Pulmonary artery endothelial cell (primary cell): ENCODE data around the gene AP1S3. TPM values are rescaled to one million over a fixed set of nuclear protein-coding genes. Genes with fewer than 3 reads are reported as not detected.
"Not testable (repeated sequence)": the region's sequence is repeated elsewhere in the genome, so short reads cannot be mapped to it uniquely, and the experiment has no call there.

Experiments used
- DNase-seq: peaks from one replicate; pipeline ENCODE4 v3.0.0-alpha.2; 2011; ENCODE audit warnings: low read depth, low spot score
- total RNA-seq: library from RNA; depleted of rRNA; stranded (reverse); fragments of >200 nt; gene quantifications from 2 replicates; pipeline ENCODE4 v1.2.3, GENCODE V29; 2014

AP1S3 gene
- 3.4 and 7.2 TPM in 2 replicates for total RNA-seq

DNA sequence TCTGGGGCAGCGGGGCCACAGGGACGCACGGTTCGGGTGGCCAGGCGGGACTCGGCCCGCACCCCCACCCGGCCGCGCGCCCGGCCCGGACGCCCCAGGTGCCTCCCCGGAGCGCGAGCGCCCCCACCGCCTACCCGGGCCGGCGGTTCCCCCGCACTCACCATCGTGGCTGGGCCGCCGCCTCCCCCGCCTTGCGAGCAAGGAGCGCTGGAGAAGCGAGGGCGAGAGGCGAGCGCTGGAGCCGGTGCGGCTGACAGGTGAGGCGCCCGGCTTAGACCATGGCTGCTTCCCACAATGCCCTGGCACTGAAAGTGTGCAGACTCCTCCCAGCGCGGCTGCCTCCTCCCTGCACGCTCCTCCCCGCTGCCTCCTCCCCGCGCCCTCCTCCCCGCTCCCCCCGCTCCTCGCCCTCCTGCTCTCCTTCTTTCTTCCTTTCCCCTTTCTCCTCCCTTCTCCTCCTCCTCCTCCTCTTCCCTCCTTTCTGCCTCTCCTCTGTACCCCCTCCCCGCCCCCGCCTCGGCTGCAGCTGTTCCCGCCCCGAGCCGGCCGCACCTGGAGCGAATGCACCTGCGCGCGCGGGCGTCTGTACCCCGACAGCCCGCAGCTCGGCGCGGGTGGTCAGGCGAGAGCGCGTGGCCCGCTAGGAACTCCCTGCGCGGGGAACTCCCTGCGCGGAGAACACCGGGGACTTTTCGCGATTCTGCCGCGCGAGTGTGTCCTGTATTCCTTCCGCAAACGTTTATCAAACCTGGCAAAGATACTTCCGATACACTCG lies at the start of gene AP1S3:
Gene AP1S3 (minus strand): TSS at position 296 of the 775 bp plus-strand sequence. CDS start 132 bp downstream, at position 164.
- DNase-seq: no peak

DNA sequence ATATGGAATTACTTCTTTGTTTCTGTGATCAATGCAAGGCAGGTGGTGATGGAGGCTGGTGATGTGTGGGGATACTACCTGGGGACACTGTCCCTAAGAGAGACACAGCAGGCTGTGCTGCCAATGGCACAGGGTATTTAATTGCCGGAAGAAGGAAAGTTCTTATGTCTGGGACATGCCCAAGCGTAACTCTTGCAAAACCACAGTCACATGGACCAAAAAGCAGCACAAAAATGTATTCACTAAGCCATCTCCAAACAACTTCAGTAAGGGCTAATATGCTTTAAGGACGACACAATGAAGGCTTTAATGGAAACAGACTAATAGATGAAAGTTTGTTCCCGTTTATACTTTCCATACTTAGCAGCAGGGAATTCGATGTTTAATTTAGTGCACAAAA lies 49.7 kb upstream of the AP1S3 start:
- no peak for DNase-seq

DNA sequence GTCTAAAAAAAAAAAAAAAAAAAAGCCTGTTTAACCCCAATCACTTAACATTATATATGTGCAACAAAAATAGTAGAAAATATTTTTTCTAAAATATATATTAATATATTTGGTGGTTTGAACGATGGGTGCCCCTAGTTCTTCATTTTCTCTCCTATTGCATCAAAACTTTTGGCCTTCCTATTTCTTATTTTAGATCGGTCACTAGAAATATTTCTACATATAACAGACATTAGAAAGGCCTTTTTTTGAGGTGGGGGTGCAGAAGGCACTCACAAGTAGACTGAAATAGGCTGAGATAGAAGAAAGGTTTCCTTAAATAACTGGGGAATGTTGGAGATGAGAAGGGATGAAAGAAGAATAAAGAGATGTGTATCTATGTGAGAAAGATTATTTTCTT lies 49.3 kb upstream of the AP1S3 start:
- no peak for DNase-seq

DNA sequence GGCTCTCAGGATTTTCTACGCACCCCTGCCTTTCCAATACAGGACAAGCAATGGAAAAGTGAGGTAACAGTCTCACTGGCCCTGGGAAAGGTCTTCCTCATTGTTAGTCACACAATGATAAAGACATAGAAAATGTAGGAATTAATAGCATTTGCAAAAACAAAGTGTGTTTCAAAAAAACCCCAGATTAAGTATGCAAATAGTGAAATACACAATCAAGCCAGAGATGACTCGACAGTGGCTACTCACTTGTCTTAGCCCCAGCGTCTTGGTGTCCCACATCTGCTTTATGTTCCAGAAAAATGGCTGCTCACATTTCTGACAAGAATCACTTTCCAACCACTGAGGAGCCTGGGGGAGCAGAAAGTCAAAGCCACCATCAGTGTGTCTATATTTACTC lies 47.0 kb upstream of the AP1S3 start:
- no peak for DNase-seq

DNA sequence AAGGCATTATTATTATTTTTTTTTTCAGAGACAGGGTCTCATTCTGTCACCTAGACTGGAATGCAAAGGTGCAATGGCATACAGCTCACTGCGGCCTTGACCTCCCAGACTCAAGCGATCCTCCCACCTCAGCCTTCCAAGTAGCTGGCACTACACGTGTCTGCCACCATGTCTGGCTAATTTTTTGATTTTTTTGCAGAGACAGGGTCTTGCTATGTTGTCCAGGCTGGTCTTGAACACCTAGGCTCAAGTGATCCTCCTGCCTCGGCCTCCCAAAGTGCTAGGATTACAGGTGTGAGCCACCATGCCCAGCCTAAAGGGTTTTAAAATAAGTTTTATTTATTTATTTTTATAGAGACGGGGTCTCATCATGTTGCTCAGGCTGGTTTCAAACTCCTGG lies 45.3 kb upstream of the AP1S3 start:
- no peak for DNase-seq

DNA sequence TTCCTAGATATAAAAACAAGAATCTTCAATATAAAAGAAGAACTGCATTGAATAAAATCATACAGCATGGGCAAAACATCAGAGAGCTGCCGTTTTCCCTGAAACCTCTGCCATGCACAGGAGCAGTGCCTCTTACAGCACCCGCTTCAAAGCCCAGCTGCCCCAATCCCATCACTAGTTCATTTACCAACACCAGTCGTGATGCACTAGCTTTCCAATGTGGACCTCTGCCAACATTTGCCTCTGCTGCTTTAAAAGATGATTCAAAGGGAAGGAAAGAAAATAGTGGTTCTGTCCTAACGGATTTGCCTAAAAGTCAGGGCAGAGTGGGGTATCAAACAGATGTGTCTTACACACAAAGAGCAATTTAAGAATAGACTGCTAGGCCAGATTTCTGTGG lies 43.4 kb upstream of the AP1S3 start:
- no peak for DNase-seq

DNA sequence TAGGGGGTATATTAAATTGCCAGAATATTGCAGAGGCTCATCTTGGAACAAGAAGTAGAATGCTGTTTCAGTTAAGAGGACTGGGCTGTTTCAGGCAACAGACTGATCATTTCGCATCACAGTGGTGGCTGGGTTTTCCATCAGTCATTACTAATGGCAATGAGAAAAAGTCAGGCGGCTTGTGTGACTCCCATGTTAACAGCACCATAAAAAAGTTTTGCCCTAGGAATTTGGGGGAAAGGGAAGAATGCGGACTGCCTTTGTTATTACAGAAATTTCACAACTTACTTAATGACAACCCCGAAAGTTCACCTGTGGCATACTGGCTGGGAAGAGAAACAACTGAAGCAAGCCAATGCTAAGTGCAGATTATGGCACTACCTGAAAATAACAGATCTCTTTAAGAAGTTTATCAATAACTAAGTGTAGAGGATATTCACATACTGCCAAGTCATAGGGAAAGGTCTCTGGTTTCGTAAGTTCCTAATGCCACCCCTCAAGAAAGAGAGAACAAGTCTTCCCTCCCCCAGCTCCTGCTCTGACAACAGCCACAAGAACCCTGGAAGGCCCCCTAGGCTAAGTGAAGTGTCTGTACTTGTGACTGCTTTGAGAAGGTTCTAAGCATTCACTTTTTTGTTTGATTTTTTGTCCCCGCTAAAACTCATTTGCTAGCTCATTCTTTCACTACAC lies 40.5 kb upstream of the AP1S3 start:
- no peak for DNase-seq

DNA sequence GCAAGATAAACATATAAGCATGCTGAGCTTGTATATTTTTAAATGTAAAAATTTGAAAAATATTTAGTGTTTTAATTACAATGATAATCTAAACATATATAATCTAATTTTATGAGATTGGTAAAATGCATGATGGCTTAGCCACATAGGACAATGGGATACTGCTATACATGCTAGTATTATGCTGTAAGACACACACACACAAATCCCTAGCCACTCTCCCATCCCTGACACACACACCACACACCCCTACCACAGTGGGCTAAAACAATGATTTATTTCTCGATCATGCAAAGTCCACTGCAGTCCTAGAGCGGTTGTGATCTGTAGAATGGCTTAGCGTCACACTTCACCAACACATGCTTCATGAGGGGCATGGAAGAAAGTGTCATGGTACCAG lies 36.3 kb upstream of the AP1S3 start:
- DNase-seq: no peak

DNA sequence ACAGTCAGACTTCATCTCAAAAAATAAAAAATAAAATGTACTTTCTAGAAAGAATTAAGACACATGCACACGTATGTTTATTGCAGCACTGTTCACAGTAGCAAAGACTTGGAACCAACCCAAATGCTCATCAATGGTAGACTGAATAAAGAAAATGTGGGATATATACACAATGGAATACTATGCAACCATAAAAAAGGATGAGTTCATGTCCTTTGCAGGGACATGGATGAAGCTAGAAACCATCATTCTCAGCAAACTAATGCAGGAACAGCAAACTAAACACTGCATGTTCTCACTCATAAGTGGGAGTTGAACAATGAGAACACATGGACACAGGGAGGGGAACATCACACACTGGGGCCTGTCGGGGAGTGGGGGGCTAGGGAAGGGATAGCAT lies 35.4 kb upstream of the AP1S3 start:
- not testable (repeated sequence) for DNase-seq

DNA sequence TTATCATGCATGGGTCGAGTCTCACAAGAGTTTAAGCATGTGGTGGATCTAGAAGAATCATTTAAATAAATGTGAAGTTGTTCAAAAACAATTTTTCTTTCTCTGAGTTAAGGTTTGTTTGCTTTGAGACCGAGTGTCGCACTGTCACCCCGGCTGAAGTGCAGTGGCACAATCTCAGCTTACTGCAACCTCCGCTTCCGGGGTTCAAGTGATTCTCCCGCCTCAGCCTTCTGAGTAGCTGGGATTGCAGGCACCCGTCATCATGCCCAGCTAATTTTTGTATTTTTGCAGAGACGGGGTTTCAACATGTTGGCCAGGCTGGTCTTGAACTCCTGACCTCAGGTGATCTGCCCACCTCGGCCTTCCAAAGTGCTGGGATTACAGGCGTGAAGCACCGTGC lies 34.3 kb upstream of the AP1S3 start:
- DNase-seq: not testable (repeated sequence)

DNA sequence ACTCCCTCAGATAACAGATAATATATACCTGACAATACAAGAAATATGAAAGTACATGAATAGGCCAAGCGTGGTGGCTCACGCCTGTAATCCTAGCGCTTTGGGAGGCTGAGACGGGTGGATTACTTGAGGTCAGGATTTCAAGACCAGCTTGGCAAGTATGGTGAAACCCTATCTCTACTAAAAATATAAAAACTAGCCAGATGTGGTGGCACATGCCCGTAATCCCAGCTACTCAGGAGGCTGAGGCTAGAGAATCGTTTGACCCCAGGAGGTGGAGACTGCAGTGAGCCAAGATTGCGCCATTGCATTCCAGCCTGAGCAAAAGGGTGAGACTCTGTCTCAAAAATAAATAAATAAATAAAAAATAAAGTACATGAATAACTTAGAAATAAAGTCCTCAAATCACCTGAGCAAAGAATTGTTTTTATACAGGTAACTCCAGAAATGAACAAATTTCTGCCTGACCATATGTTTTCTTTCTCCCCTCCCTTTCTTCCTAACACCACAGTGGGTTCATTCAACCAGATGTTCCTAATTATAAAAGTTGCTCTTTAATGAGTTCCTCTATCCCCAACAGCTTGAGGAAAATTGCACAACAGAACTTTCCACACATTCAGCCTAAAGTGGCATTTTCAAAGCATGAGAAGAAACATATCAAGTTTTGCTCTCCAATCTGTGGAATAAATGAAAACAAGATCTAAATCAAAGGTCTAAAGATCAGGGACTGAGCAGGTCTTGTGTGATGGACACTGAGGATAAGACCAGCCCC lies 33.6 kb upstream of the AP1S3 start:
- DNase-seq: no peak

DNA sequence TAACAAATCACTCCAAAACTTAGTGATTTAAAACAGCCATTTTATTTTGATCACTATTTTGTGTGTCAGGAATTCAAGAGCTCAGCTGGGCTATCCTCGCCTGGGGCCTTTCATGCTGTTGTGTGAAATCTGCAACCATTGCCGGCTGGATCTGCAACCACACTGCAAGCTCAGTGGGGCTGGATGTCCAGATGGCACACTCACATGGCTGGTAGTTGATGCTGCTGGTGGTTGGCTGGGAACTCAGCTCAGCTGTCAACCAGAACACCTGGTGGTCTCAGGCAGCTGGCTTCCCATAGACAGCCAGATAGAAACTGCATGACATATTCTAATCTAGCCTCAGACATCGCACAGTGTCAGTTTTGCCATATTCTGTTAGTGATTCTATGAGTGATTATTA lies 30.6 kb upstream of the AP1S3 start:
- no peak for DNase-seq

DNA sequence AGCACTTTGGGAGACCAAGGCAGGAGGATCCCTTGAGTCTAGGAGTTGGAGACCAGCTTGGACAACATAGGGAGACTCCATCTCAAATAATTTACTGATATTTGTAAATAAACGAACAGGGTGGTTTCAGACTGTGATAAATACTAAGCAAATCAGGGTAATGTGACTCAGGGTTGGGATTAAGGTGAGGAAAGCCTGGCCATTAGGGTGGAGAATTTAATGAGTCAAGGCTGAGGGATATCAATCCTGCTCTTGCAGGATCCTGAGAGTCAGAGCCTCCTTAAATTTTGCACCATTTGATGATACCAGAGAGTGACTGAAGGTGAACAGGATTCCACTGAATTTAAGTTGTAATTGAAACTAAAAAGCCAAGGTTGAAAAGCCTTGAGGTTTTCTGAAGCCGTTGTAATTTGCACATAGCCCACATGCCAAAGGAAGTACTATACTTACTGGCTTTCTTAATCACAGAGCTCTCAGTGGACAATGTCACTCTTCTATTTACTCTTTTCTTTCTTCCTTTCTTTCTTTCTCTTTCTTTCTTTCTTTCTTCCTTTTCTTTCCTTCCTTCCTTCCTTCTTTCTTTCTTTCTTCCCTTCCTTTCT lies 28.6 kb upstream of the AP1S3 start:
- no peak for DNase-seq

DNA sequence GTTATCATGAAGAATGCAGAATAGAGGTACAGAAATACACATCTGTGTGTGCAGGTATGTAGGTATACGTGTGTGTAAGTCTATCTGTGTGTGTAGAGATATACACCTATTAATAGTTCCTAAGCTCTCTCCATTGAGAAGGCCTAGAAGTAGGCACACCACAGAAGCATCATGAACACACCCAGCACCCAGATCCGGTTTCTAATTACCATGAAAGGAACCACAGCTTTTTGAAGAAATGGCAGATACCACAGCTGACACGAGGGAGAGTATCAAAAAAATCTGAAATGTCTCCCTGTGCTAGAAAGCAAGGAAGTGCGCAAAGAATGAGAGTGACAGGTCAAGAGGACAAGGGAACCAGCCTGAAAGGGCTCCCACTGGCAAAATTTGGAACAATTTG lies 27.7 kb upstream of the AP1S3 start:
- no peak for DNase-seq

DNA sequence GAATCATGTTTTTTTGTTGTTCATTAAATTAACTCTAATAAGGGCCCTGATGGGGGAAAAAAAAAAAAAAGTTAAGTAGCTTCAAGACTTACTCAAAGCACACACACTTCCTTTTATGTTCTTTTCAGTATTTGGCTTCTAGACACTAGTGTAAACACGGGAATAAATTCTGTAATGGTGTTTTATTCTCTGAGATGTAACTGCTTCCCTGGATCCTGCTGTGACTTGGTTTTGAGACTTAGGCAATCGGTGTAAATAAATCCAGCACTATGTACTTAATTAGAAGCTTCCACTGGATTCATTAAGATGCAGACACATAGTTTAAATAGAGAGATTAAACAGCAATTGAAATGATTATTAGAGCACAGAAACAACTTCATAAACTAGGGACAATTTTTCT lies 26.1 kb upstream of the AP1S3 start:
- no peak for DNase-seq

DNA sequence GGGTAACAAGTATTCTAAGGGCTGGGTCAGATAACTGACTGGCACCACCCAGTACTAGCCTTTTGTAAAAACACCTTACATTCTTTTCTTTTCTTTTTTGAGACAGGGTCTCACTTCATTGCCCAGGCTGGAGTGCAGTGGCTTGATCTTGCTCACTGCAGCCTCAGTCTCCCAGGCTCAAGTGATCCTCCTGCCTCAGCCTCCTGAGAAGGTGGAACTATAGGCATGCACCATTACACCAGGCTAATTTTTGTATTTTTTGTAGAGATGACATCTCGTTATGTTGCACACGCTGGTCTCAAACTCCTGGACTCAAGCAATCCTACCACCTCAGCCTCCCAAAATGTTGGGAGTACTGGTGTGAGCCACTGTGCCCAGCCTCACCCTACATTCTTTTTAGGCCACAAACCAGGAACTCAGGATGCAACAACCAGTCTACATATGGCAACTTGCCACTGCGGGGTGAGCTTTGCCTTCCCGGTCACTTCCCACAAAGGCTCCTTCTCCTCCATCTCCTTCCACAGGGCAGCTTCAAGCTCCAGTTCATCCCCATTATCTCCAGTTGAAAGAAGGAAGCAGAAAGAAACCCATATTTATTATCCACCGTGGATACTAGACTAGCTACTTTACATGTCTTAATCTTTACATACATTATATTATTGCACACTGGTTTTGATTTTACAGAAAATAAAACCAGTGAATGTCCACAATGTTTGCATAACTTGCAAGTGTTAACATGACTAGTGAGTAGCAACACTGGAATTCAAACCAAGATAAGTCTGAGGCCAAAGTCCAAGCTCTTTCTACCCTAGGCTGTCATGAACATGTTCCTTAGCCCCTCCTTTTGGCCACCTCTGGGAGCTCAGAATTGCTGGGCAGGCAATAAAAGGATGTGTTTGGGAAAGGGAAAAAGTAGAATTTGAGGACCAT lies 23.7 kb upstream of the AP1S3 start:
- DNase-seq: no peak

DNA sequence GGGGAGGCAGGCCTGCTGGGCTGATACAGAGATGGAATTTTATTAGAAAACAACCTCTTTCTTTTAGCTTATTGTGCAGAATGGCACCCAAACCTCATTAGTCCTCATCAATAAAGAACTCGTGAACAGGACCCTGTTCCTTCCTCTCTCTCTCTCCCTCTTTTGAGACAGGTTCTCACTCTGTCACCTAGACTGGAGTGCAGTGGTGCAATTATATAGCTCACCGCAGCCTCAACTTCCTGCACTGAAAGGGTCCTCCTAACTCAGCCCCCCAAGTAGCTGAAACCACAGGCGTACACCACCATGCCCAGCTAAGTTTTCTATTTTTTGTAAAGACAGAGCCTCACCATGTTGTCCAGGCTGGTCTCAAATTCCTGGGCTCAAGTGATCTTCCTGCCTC lies 21.7 kb upstream of the AP1S3 start:
- DNase-seq: no peak

DNA sequence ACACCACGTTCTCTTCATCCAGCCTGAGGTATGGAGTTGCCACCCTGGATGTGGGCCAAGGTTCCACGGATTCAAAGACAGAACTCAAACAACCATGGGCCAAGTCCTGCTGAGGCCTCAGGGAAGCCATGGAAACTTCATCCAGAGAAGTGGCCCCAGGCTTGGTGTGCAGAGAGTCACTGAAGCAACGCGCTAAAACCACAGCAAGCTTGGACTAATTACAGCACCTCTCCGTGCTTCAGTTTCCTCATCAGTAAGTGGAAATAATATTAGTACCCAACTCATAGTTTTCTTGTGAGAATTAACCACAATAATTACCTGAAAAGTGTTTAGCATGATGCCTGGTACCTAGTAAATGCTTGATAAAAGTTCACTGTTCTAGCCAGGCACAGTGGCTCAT lies 19.2 kb upstream of the AP1S3 start:
- no peak for DNase-seq

DNA sequence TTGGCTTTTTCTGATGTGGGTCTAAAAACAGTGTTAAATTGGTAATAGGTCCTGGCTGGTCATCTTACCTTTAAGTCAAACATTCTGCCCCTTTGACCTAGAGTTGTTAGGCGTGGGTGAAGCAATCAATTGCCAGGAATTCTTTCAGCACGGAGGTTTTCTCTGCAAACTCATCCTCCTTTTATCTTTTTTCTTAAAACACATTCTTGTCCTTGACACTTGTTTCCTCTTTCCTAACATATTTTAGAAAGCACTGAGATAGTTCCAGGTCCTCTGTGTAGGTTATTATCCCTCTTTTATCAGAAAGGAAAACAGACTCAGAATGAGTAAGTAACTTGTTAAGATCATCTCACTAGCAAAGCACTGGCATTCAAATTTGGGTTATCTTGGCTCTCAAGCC lies 18.6 kb upstream of the AP1S3 start:
- DNase-seq: no peak

DNA sequence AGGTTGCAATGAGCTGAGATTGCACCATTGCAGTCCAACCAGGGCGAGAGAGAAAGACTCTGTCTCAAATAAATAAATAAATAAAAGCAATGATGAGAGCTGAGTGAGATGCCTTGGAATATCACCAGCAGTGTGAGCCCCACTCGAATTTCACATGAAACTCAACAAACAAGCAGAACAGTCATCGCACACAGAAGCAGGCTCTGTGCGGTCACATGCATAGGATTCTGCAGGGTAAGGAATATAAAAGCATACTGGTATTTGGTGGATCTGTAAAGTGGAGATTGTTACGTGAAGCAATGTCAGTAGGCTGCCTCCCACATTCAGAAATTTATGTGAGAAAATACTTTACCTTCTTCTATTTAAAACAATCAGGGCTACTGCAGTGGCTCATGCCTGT lies 18.0 kb upstream of the AP1S3 start:
- no peak for DNase-seq

DNA sequence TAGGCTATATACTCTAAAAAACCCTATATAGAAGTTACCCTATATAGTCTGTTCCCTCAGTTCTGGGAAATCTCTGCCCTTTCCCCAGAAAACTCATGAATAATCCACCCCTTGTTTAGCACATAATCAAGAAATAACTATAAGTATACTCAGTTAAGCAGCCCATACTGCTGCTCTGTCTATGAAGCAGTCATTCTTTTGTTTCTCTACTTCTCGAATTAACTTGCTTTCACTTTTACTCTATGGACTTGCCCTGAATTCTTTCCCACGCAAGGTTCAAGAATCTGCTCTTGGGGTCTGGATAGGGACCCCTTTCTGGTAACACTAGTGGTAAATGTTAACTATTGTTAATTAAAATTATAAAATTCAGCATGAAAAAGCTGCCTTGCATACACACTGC lies 17.4 kb upstream of the AP1S3 start:
- no peak for DNase-seq
